ENCODE results near the gene ZG16. TPM values are rescaled to one million over a fixed set of nuclear protein-coding genes. Genes with fewer than 3 reads are reported as not detected.

The ZG16 gene
- total RNA-seq, 1 experiment from 2014 or later: not detected

- DNase-seq (ENCODE audit: low read depth): no peak
These were observed 31.1 kb downstream of the ZG16 start for GRCh38 chr16:29809031-29809747.

- no peak for DNase-seq (ENCODE audit: low read depth)
These were observed 32.0 kb downstream of the ZG16 start for GRCh38 chr16:29809850-29810698.

GRCh38 chr16:29810699-29811169, 32.7 kb downstream of the ZG16 start:
- DNase-seq (ENCODE audit: low read depth): no peak

- peak; percentile 98 for DNase-seq (ENCODE audit: low read depth)
These were observed 33.3 kb downstream of the ZG16 start for GRCh38 chr16:29811170-29811895.

- DNase-seq (ENCODE audit: low read depth): peak; percentile 63
These were observed 34.0 kb downstream of the ZG16 start, which contains the start of gene PRRT2 for GRCh38 chr16:29811896-29812665. Gene PRRT2, plus strand, starts transcription at chr16:29812193. Its CDS starts 862 bp downstream, at chr16:29813055.

- DNase-seq (ENCODE audit: low read depth): no peak
These were observed 34.9 kb downstream of the ZG16 start for GRCh38 chr16:29812754-29813643.

- DNase-seq (ENCODE audit: low read depth): no peak
These were observed 35.8 kb downstream of the ZG16 start for GRCh38 chr16:29813644-29814562.

GRCh38 chr16:29814592-29814991, 36.5 kb downstream of the ZG16 start:
- DNase-seq (ENCODE audit: low read depth): no peak

- DNase-seq (ENCODE audit: low read depth): no peak
These were observed 37.1 kb downstream of the ZG16 start for GRCh38 chr16:29815032-29815721.

- DNase-seq (ENCODE audit: low read depth): peak; percentile 97
These were observed 38.0 kb downstream of the ZG16 start, which contains the start of gene PAGR1 for GRCh38 chr16:29815793-29816693. Gene PAGR1, plus strand, starts transcription at chr16:29816152. Its CDS starts 374 bp downstream, at chr16:29816526.

GRCh38 chr16:29816694-29817441, 38.8 kb downstream of the ZG16 start:
- DNase-seq (ENCODE audit: low read depth): peak; percentile 79

GRCh38 chr16:29818082-29818481, 40.0 kb downstream of the ZG16 start:
- DNase-seq (ENCODE audit: low read depth): no peak

- DNase-seq (ENCODE audit: low read depth): no peak
These were observed 41.5 kb downstream of the ZG16 start for GRCh38 chr16:29819506-29819905.

GRCh38 chr16:29820271-29820701, 42.2 kb downstream of the ZG16 start, which contains the start of gene MVP:
Gene MVP, plus strand, starts transcription at chr16:29820462. Its CDS starts 10,088 bp downstream, at chr16:29830550.
- DNase-seq (ENCODE audit: low read depth): peak; percentile 73

GRCh38 chr16:29820730-29821642, 42.9 kb downstream of the ZG16 start:
- peak; percentile 53 for DNase-seq (ENCODE audit: low read depth)
